HPDE6-E6E7 (cell line): ENCODE data around the gene H6PD.

Source experiments
- DNase-seq: peaks from one replicate; pipeline ENCODE4 v3.0.0; 2011; ENCODE audit warnings: missing footprints; ENCODE audit errors: extremely low spot score

Gene H6PD

GRCh38 chr1:9278116-9278515 is 43.5 kb downstream of the H6PD start:
- DNase-seq = no peak

- no peak for DNase-seq
These were observed 44.1 kb downstream of the H6PD start for GRCh38 chr1:9278585-9279153.

- DNase-seq = no peak
These were observed 44.7 kb downstream of the H6PD start for GRCh38 chr1:9279172-9279840.

- DNase-seq = peak; percentile 97
These were observed 45.7 kb downstream of the H6PD start for GRCh38 chr1:9280015-9280860.

DNA sequence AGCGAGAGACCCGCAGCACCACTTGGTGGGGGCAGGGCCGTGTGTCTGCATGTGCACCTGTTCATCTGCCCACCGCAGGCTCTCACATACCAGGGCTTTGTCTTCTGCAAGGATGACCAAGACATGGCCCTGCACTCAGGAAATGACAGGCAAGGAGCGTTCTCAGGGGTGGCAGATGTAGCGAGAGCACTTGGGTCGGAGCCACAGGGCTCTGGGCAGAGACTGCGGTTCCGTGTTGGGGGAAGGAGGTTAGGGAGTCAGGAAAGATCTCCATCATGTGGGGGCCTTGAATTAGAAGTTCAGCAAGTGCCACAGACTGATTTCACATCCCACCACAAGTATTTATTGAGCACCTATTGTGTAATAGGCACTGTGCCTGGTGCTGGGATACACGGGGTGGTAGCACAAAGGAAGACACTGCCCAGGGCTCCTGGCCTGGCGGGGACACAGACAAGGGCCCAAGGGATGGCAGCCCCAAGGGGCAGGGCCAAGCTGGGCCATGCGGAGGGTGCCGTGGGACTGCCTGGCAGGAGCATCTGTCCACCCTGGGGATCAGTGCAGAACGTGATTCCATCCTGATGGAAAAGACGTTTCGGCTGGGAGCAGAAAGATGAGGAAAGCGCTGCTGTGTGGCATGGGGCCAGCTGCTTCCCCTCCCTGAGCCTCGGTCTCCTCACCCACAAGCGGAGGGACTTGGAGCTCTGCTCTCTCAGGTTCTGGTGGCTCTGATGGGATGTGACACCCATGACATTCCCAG is 46.7 kb downstream of the H6PD start:
- DNase-seq = no peak

- DNase-seq = no peak
These were observed 47.5 kb downstream of the H6PD start for GRCh38 chr1:9281908-9282695.

GRCh38 chr1:9282696-9282955 is 48.1 kb downstream of the H6PD start:
- no peak for DNase-seq

DNA sequence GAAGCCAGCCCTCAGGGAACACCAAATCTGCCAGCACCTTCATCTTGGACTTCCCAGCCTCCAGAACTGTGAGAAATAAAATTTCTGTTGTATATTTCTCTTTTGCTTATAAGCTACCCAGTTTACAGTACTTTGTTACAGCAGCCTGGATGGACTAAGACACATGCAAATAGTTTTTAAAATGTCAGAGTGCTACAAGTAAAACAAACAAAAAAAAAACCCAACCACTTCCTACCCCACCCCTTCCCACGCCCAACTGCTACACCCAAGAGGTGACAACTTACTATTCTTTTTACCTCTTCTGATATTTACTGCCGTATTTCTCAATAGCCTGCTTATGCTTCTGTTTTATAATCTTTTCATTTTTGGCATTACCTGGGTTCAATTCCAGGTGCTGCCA is 49.5 kb downstream of the H6PD start:
- DNase-seq = no peak

- no peak for DNase-seq
These were observed 52.0 kb downstream of the H6PD start for GRCh38 chr1:9286556-9286955.

DNA sequence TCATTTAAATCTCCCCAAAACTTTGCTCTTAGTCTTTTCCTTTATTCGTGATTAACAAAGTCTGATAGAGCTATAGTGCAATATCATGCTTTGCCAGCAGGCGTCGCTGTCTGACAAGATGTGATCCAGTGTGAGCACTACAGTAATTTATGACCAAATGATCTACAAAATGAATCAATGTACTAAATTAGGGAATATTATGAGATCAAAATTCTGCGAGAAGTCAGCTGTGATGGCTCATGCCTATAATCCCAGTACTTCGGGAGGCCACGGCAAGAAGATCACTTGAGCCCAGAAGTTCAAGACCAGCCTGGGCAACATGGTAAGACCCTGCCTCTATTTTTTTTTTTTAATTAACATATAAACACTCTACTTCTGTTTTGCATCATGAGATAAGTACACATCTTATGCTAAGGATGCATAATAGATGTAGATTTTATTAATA is 54.5 kb downstream of the H6PD start:
- no peak for DNase-seq

GRCh38 chr1:9289711-9290485 is 55.3 kb downstream of the H6PD start:
- DNase-seq = no peak

- no peak for DNase-seq
These were observed 57.4 kb downstream of the H6PD start for GRCh38 chr1:9291914-9292360.

DNA sequence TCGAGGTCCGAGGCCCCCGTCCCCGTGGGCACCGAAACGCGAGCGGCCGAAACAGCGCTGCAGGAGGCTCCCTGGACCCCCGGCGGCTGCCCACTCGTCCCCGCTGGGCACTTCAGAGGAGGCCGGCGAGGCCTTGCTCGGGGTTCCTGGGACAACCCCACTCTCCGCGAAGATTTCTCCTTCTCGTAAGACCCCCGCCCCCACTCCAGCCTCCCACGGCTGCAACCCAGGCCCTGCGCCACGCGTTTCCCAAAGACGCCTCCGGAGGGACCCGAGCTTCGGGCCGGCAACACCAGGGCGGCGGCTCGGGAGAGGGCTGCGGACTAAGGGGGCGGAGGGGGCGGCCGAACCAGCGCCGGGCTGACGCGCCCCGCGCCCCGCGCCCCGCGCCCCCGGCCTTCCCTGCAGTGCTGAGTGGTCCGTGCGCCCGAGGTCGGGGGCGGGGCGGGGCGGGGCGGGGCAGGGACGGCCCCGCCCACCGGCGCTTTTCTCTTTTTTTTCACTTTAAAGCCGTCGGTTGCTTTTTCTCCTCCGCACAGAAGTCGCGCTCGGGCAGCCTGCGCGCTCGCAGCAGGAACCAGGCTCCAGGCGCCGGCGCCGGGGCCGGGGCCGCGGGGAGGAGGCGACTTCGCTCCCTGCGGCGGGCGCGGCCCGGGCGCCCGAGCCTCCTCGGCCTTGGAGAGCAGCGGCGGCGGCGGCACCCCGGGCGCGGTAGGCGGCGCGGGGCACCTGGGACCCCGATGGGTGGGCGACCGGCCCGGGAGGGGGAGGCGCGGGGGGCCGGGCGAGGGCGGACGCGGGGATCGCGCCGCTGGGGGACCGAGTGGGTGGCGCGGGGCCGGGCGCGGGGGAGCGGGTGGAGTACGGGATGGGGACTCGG is 58.0 kb downstream of the H6PD start, which contains the start of gene SPSB1:
SPSB1 (plus strand) TSS at position 534 of the 880 bp plus-strand sequence. CDS start 62,998 bp downstream, outside the sequence.
- DNase-seq = no peak

- no peak for DNase-seq
These were observed 58.6 kb downstream of the H6PD start for GRCh38 chr1:9293241-9293532.

DNA sequence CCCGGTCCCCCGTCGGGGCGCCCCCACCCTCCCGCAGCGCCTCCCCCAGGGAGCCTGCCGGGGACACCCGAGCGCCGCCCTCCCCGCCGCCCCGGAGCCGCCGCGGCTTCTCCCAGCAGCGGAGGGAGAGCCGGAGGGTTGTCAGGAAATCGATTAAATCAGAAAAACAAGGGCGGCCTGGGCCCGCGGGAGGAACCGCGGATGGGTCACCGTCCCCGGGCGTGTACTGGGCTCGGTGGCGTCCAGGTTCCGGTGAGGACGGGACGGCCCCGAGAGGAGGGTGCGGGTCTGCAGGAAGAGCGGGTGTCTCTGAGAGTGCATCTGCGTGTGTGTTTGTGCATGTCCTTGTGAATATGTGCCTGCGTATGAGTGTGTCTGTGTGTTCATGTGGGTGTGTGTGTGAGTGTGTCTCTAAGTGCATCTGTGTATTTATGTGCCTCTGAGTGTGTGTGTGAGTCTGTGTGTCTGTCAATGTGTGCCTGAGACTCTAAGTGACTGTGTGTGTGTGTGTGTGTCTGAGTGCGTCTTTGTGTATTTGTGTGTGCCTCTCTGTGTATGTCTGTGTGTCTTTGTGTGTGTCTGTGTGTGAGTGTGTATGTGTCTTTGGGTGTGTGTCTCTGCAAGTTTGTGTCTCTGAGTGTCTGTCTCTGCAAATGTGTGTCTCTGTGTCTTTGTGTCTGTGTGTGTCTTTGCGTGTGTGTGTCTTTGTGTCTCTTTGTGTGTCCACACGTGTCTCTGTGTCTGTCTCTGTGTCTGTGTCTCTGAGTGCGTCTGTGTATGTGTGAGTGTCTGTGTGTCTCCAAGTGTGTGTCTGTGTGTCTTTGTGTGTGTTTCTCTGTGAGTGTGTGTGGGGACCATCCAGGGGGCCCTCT is 59.2 kb downstream of the H6PD start:
- no peak for DNase-seq

DNA sequence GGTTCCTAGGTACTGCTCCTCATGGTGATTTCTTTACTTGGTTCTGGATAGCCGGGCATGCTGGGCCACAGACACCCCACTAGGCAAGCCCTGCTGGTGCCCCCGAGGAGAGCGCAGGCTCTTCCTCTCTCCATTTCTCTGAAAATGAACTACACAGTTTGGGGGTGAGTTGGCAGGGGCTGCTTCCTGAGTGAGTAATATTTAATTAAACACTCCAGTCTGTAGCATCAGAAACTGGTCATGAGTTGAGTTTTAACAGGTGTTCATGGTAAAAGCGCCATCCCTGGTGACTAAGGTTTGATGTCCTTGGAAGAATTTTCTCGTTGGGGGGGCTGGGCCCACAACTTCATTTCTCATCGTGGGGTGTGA is 59.8 kb downstream of the H6PD start:
- no peak for DNase-seq

DNA sequence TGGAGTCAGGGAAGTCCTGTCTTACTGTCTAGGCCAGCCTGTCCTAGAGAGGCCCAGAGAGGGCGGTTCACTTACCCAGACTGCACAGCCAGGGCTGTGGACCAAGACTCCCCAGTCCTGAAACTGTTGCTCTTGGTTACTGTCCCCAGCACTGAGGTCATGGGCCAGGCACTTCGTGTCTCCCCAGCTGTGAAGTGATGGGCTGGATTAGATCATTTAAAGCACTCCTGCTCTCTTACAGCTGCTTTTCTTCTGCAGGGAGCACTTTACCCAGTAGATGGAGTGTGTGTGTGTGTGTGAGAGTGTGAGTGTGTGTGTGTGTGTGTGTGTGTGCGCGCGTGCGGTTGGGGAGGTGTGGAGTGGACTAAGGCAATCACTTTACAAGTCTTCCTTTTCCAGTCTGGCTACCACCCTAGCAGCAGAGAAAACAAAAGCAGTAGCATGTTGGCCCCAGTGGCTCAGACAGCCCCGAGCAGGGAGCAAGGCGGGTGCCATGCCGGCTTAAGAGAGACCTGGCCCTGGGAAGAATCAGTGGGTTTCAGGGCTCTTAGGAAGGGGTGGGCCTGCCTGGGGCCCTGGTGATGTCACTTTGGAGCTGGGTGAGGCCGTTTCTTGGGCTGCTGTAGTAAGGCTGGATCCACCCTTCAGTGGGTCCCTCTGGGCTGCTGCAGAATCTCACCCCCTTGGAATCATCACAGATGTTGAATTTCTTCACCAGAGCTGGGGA is 60.5 kb downstream of the H6PD start:
- DNase-seq = no peak

DNA sequence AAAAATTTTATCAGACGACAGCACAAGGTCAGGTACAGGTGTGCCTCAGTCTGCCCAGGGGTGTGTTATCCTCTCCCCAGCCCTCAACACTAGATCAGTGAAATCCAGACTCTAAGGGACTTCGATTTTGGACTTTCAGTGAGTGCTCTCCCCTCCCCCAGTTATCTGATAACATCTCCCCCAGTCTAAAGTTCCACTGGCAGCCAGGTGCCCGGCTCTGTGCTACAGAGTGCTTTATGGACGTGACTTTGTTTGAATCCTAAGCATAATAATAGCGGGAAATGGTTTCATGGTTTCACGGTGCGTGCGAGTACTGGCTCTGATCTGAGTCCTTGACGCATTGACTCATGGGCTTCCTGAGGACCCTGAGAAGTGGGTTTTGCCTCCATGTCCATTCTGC is 61.3 kb downstream of the H6PD start:
- no peak for DNase-seq
